ENCODE measurements around the gene WDPCP.
"Not testable (repeated sequence)": the region's sequence is repeated elsewhere in the genome, so short reads cannot be mapped to it uniquely, and the experiment has no call there.

WDPCP gene

GRCh38 chr2:63589148-63589958, 1.1 kb upstream of the WDPCP start:
- no peak for DNase-seq

GRCh38 chr2:63587814-63588384, 378 bp downstream of the WDPCP start:
- DNase-seq, result no peak

- DNase-seq, result no peak
Measured at GRCh38 chr2:63582873-63583272, 5.4 kb downstream of the WDPCP start.

- no peak for DNase-seq
Measured at GRCh38 chr2:63581298-63581961, 6.8 kb downstream of the WDPCP start.

GRCh38 chr2:63580651-63581297, 7.5 kb downstream of the WDPCP start:
- no peak for DNase-seq

- no peak for DNase-seq
Measured at GRCh38 chr2:63578767-63579166, 9.5 kb downstream of the WDPCP start.

GRCh38 chr2:63576546-63576945, 11.7 kb downstream of the WDPCP start:
- no peak for DNase-seq

GRCh38 chr2:63573726-63574345, 14.4 kb downstream of the WDPCP start:
- DNase-seq, result not testable (repeated sequence)

GRCh38 chr2:63573026-63573425, 15.3 kb downstream of the WDPCP start:
- DNase-seq, result not testable (repeated sequence)

GRCh38 chr2:63572001-63572400, 16.3 kb downstream of the WDPCP start:
- no peak for DNase-seq

- DNase-seq, result no peak
Measured at GRCh38 chr2:63571291-63571690, 17.0 kb downstream of the WDPCP start.

- DNase-seq, result no peak
Measured at GRCh38 chr2:63569740-63570139, 18.5 kb downstream of the WDPCP start.

- no peak for DNase-seq
Measured at GRCh38 chr2:63562751-63563150, 25.5 kb downstream of the WDPCP start.

- DNase-seq, result not testable (repeated sequence)
Measured at GRCh38 chr2:63558922-63559321, 29.4 kb downstream of the WDPCP start.

GRCh38 chr2:63557819-63558218, 30.5 kb downstream of the WDPCP start:
- DNase-seq, result not testable (repeated sequence)

- no peak for DNase-seq
Measured at GRCh38 chr2:63555931-63556330, 32.3 kb downstream of the WDPCP start.

- no peak for DNase-seq
Measured at GRCh38 chr2:63555299-63555698, 33.0 kb downstream of the WDPCP start.

- no peak for DNase-seq
Measured at GRCh38 chr2:63553049-63553448, 35.2 kb downstream of the WDPCP start.

- DNase-seq, result no peak
Measured at GRCh38 chr2:63545023-63545422, 43.3 kb downstream of the WDPCP start.

GRCh38 chr2:63544017-63544627, 44.2 kb downstream of the WDPCP start:
- DNase-seq, result no peak

GRCh38 chr2:63539416-63540162, 48.7 kb downstream of the WDPCP start:
- DNase-seq, result no peak

- DNase-seq, result no peak
Measured at GRCh38 chr2:63538390-63538789, 49.9 kb downstream of the WDPCP start.
